ENCODE results near the gene KLRC4.

The KLRC4 gene

DNA sequence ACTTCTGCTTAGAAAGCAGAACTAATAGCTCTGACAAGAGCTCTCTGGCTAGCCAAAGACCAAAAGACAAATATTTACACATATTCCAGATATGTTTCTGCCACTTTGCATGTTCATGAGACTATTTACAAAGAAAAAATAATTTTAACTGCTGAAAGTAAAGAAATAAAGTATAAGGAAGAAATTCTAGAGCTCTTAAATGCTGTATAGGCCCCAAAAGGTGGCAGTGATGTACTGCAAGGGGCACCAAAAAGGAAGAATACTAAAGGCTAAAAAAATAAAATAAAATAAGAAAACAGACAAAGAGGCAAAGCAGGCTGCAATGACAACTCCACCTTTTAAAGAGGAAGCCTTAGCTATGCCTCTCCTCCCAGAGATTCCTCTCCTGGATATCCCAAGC lies 42.7 kb downstream of the KLRC4 start:
- DNase-seq, result no peak

DNA sequence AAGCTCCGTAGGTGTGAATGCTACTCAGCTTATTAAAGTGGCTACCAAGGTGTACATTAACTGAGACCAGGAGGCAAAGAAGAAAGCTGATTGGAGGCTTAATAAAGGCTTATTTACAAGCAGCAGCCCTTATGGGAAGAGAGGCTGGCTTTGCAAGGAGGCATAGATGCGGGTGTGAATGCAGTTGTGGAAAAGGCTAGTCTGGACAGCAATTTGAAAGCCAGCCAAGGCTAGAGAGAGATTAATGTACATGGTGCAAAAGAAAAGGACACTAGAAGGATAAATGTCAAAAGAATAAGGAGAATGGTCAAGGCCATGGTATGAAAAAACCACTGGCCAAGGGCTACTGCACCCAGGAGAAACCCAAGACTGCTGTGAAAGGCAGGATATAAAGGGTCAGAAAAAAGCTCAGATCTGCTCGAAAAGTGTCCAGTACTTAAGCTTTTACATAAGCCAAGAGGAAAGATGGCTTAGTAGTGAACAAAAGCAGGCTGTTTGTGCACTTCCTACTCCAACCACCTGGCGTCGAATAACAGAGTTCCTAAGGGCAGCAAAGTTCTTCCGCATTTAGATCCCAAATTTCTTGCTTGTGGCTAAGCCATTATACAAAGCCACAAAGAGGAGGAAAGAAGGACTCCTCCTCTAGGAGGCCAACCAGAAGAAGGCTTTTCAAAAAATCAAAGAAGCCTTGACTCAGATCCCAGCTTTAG lies 43.7 kb downstream of the KLRC4 start:
- no peak for DNase-seq

DNA sequence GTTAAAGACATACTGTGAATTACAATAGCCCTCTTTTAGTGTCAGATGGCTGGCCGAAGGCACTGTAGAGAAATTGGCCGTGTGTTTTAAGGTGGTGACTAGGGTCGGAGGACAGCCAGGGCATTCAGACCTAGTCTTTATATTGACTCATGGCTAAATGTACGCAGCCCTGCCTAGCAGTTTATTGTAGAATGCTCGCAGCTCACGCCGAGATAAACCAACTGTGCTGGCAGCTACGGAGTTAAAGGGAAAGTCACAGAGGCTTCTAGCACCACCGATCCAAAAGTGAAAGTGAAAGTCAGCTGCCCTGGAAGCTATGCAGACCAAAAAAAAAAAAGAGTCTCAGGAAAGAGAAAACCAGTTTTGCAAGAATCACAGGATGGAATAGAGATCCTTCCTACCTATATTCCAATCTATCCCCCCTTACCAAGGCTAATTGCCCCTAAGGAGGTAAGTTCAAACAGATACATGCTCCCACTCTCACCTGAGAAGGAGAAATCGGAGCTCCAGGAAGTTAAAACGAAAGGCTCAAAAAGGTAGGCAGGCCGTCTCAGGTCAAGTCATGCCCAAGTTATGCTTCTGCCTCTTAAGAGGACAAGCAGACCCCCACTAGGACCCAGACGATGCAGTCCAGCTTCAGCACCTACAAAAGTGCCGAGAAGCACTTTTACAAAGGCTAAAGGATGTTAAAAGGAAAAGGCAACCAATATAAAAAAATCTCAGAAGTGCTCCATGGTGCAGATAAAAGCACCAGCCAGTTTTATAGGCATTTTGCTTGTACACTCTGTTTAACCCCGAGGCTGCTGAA lies 44.5 kb downstream of the KLRC4 start:
- DNase-seq, result peak; percentile 79

DNA sequence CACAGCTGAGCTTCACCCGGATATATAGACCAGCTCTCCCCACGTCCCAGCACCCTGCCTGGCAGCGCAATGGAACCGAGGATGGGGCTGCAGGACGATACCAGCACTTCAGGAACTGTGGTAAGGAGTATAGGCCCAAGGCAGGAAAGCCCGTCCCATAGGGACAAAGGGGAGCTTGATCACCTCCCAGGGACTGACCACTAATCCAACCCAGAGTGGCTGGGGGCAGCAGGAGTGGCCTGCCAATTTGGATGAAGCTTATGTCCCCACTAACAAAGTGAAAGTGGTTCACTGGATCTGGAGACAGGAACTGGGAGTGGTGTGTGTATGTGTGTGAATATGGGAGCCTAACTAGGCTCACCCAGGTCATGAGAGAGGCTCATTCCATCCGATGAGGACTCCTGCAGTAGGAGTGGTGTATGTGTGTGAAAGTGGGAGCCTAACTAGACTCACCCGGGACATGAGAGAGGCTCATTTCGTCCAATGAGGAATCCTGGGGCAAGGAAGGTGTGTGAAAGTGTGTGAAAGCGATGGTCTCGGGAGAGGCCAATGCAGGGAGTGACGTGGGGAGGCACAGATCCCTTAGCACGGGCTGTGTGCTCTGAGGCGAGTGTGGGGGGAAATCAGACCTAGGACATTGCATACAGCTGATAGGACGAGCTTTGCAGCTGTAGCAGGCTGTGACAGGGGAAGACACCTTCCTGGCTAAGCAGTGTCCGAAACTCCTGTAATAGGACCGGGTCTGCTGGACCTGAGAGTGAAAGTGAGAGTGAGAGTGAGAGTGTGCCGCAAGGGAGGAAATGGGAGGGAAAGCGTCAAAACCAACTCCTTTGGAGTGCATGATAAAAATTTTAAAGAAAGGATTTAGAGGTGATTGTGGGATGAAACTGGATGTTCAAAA lies 45.4 kb downstream of the KLRC4 start:
- DNase-seq, result no peak

DNA sequence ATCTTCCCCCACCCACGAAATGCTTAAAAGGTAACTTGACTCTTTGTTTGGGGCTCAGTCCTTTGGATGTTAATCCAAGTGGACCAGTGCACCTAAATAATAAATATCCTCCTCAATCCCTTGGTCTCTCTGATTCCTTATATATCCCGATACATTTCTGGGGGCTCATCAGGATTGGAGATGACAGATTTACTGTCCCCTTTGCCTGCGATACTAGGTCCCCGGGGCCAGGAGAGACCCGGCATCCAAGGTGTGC lies 46.0 kb downstream of the KLRC4 start:
- no peak for DNase-seq

DNA sequence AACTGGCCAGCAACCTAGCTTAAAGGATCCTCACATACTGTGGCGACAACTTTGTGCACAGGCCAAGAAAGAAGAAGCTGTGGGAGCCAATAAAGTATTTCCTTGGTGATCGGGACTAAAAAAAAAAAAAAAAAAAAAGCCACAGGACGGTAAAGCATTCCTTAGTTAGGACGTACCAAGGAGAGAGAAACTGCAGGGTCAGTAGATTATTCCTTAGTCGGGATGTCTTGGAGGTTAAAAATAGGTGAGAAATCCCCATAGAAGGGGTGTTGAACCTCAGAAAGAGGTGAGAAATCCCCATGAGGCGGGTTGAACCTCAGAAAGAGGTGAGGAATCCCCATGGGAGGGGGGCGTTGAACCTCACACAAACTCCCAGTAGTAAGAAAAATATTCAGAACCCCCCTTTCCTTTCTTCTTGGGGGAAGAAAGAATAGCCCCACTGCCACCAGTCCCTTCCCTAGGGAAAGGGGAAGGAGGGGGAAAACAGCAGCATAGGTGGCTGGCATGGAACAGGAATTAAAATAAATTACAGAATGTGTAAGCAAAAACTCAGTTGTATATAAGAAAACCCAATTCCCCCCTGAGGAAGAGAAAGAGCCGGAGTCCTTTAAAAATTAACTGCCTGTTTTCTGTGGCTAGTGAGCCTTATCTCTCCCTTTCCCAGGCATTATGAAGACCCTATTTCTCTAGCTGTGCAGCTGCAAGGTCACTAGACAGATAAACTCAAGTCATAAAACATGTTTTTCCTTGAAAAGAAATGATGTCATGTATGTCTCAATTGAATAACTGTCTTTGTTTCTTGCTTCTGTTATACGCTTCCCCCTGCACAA lies 46.5 kb downstream of the KLRC4 start:
- no peak for DNase-seq

DNA sequence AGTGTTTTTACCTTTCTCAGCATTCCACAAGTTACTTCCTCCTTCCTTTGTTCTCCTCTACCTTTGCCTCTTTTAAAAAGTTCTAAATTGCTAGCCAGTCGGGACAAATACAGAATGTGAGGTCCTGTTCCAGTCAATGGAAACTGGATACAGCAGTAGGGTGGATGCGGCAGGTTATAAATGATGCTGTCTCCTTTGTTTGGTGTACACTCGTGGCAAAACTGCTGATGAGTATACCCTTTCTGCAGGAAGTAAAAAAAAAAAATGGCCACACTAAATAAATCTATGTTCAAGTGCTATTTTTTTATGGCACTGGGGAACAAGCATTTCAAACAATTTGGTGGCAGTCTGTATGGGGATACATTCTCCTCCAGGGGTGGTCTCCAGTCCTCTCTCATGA lies 47.2 kb downstream of the KLRC4 start:
- DNase-seq, result no peak

DNA sequence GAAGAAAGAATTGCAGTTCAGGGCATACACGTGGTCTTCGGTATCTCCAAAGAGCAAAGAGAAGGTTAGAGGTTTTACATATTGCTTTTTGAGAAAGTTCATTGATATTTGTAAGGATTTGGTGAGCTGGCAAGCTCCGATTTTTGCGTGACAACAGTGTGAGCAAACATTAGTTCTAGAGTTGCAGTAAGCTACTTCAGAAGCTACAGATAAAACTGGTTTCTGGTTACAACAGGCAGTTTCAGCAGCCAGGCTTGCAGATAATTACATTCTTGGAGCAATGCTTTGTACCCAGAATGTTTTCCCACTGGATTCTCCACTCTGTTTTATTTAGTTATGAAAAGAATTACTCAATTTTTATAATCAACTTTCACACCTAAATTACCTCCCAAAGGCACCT lies 47.9 kb downstream of the KLRC4 start:
- no peak for DNase-seq

DNA sequence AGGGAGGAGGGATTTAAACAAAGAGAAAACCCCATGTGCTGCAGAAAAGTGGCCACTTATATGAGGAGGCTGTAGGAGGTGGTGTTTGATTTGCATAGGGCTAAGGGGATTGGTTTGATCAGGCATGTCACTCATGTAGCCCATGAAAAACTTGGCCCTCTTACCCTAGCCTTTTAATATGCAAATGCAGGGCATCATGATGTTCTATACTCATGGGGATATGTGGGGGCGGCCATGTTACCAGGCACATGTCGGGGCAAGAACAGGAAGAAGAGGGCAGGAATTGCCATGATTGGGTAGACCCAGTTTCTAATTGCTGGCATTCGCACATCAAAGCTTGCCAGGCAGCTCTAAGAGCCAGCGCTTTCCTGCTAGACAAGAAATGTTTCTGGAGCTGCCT lies 48.5 kb downstream of the KLRC4 start:
- no peak for DNase-seq

DNA sequence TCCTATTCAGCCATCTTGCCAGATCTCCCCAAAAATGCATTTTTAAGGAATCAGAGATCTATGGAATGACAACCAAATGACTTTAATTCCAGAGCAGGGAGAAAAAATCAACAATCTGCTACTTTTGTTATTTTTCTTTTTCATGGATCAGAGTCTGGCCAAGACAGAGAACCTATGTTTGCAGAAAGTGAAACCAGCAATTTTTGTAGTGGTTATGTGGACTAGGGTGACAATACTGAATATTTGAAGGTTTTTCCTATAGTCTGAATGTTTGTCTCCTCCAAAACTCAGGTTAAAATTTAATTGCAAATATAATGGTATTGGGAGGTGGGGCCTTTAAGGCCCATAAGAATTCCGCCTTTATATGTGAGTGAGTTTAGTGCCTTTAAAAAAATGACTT lies 50.6 kb downstream of the KLRC4 start:
- DNase-seq, result no peak

DNA sequence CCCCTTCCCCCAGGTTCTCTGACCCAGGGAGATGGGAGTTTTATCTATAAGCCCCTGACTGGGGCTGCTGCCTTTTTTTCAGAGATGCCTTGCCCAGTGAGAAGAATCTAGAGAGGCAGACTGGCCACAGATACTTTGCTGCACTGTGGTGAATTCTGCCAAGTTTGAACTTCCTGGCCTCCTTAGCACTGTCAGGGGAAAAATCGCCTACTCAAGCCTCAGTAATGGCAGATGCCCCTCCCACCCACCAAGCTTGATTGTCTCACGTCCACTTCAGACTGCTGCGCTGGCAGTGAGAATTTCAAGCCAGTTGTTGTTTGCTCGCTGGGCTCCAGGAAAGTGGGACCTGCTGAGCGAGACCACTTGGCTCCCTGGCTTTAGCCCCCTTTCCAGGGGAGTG lies 51.4 kb downstream of the KLRC4 start:
- no peak for DNase-seq

Data from CD4-positive, alpha-beta T cell treated with Interleukin-4 for 4 hours (primary cell).